SH-SY5Y (cell line): ENCODE data around the gene TSPAN5.

Experiments used
- GATA2 ChIP-seq: IDR thresholded peaks from 2 replicates; pipeline ENCODE4 v1.6.1; 2011; ENCODE audit warnings: mild to moderate bottlenecking, low read depth, low read length
- GATA3 ChIP-seq: IDR thresholded peaks from 2 replicates; pipeline ENCODE4 v1.6.1; 2011; ENCODE audit warnings: low read depth, mild to moderate bottlenecking, low read length, moderate library complexity

Gene TSPAN5

DNA sequence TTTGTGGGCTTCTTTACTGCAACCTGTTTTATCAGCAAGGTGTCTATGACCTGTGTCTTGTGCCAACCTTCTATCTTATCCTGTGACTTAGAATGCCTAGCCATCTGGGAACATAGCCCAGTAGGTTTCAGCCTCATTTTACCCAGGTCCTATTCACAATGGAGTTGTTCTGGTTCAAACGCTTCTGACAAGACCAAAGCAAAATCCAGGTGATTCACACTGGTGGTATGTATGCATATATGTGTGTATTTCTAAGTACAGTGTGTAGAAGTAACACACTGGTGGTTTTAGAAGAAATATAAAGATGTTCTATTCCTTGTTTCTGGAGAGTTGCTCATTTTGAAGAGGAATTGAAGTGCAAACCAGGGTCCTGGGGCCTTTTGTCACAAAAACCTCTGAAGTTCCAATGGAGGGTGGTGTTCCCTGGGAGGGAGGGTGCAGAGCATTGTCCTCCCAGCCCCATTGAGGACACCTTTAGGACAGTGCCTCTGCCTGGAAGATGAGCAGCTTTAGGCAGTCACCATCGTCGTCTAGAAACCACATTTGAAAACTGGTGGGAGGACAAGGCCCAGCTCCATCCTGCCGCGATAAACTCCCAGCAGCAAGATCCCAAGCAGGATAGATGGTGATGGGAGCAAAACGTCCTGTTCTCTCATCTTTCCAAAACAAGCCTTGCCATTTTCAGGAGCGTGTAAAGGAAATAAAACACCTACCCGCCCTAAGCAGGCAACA is 191.4 kb downstream of the TSPAN5 start:
- TF ChIP-seq GATA2 (no peak), GATA3 (no peak)

DNA sequence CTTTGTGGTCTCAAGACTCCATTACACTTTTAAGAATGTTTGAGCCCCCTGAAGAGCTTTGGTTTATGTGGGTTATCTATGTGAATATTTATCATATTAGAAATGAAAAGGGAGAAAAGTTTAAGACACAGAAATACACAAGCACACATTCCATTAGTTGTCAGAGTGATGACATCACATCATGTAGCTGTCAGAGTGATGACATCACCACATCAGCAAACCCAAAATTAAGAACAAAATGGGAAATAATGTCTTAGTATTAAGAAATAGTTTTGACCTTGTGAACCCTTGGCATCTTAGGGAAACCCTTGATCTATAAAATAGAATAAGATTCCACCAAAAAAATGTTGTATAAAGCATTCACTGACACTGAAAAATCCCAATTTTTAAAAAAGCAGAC is 195.9 kb downstream of the TSPAN5 start:
- no peak for TF ChIP-seq GATA3
- no peak for TF ChIP-seq GATA2

DNA sequence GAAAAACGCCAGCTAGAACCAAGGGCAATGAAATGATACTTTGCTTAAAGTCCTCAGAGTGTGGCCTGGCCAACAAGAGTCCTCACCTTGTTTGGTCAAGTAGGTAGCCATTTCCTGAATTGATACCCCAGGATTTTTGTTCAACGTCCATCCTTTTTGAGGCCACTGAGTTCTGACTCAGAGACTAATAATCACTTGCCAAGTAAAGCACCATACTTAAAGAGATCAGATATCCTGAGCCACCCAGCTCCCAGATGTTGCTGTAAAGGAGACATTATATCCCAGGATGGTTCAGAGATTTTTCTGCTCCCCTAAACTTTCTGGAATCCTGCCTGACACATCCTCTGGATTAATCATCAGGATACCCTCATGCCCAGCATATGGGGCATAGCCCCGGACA is 206.3 kb downstream of the TSPAN5 start:
- TF ChIP-seq GATA3 (no peak), GATA2 (no peak)

DNA sequence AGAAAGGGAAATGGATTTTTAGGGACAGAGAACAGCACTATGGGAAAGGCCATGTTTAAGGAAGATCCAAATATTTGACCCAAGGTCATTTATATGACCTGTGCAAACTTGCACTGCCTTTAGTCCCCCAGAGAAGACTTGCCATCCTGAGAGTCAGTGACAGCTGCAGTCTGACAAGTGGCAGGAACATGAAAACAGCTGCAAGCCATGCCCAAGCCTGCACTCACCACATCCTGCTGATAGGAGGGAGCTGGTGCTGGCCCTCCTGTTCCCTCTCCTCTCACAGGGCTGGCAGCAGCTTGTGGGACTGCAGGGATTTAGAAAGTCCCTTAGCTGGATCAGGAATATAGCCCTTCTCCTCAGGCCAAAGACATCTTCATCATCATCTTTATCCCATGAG is 209.5 kb downstream of the TSPAN5 start:
- TF ChIP-seq GATA3 (no peak), GATA2 (no peak)

DNA sequence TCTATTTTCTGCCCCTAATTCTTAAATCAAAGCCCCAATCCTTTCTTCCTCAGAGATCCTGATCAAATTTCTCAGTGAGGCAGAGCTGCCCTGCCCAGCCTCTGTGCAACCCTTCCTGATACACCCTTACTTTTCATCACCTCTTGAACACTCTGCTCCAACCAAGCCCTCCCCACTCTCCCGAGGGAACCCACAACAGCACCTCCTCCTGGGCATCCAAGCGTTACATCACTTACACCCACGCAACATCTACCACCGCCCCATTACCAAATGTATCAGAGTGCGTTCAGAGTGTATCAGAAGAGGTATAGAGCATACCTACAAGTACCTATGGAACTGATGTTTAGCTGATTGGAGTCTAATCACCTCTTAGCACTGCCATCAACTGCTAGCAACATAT is 210.8 kb downstream of the TSPAN5 start:
- TF ChIP-seq GATA2 (no peak), GATA3 (no peak)

DNA sequence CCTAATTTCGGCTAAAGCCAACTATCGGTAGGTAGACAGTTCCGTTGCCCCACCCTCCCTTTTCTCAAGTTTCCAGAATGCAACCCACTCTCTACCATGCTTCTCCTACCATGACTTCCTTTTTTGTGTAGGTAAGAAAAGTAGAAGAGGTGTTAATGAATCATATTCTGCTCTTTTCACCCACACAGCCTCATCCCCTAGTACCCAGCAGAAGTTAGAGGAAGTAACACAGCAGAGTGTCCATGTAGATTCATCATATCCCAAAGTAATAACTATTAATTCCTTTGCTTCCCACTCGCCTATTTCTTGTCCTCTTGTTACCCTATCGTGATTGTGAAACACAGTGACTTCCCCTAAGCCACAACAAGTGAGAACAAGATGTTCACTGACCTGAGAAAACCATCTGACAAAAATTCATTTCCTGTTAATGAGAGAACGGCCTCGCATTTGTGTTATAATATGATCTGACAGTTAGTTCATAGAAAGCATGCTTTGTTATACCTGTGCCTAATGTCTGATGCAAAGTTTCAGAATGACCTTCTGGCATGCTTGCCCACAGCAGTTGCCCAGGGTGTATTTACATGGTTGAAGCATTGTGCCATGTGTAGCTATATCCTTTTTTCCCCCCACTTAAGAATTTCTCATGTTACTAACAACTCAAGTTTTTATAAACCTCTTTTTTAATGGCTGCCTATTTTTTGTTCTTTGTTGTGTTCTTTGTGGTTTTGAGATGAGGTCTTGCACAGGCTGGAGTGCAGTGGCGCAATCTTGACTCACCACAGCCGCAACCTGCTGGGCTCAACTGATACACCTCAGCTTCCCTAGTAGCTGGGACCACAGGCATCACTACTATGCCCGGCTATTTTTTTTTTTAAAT is 211.7 kb downstream of the TSPAN5 start:
- TF ChIP-seq GATA3 (no peak), GATA2 (no peak)

DNA sequence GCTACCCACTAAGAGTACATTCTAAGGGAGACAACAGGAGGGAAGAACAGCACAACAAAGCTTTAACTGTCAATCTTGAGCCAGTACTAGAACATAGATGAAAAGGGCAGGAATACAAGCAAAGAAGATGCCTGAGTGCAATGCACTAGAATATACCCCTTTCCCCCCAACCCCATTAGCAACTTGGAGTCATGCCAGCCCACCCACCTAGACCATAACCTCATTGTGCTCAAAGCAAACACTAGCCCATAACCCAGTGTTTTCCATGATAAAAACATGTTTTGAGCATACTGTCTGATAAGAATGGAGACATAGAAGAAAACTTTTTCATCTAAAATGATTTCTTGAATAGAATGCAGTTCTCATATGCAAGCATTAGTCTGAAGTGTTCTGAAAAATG is 214.0 kb downstream of the TSPAN5 start:
- TF ChIP-seq GATA2, result no peak
- no peak for TF ChIP-seq GATA3

DNA sequence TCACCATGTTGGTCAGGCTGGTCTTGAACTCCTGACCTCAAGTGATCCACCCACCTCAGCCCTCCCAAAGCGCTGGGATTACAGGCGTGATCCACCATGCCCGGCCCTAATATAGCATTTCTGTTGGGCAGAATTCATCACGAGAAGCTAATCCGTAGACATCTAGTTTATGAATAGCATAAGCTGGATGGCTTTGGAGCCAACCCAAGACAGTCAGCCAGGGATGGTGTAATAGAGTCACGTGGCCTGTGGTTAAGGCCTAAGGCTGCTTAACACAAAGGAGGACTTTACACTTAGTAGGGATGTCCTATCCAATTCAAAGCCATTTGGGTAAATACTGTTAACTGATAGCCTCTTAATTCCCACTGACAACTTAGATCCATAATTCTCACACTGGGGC is 223.6 kb downstream of the TSPAN5 start:
- no peak for TF ChIP-seq GATA3
- no peak for TF ChIP-seq GATA2

DNA sequence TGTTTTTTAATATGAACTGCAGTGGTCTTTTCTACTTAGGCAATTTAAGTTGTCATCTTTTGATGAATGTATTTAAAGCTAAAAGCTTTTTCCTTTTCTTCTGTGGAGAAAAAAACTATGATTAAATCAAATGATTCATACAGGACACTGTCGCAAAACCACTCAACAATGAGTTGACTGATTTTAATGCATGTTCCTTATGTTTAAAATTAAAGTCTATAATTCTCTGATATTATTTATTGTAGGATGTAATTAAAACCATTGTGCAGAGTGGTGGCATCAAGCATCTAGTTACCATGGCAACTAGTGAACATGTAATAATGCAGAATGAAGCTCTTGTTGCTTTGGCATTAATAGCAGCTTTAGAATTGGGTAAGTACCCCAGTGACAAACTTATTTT is 224.7 kb downstream of the TSPAN5 start:
- TF ChIP-seq GATA2 (no peak), GATA3 (no peak)

DNA sequence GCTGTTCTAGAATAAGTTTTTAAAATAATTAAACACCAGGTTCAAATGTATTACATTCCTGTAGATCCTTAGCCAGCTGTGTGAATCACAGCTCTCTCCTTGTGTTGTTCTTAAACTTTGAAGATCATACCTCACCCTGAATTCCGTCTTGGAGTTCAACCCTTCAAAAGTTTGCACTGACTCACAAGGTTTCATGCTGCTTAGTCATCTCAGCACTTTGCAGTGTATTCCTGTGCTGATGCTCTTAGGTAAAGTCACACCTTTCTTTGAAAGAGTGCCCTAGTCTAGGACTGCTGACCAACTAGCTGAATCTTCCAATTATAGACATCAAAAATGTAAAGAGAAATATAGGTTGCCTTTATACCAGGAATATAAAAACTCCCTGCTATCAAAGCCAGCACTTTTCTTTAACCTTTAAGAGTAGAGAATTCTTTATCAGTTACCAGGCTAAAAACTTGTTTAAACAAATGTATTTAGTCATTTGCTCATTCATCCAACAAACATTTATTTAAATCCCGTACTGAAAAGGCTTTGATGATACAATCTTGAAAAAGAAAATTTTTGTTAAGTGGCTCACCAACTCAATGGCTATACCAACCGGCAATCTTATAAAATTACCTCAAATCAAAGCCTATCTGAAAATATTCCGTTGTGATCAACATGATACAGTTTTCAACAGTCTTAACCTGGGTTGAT is 227.6 kb downstream of the TSPAN5 start:
- TF ChIP-seq GATA3, result no peak
- no peak for TF ChIP-seq GATA2

DNA sequence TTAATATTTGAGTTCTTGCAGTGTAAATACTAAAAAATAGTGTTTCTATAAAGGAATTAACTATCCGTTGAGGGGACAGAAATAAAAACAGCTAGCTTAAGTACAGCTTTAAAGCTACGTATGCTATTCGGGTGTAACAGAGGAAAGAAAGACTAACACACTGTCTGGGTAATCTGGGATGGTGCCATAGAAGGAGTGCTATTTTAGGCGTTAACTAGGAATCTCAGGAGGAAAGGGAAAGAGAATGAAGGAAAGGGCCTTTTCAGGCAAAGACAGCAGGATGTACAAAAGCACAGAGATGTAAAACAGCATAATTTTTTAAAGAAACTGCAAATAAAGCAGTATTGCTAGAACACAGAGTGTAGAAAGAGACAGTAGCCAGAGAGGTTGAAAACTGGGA is 235.4 kb downstream of the TSPAN5 start:
- TF ChIP-seq GATA3, result no peak
- no peak for TF ChIP-seq GATA2

DNA sequence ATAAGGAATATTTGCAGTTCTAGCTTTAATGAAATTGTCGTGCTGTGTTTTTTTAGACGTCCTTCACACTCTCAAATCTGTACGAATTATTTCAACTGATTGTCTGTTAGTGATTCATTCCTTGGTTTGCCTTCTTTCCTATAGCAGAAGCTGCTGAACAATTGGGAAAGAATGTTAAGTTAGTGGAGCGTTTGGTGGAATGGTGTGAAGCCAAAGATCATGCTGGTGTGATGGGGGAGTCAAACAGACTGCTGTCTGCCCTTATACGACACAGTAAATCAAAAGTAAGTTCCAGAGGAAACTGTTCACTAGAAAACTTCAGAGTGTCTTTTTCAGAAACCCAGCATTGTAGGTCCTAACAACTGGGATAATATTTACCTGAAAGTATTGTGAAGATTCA is 237.3 kb downstream of the TSPAN5 start:
- no peak for TF ChIP-seq GATA3
- TF ChIP-seq GATA2, result no peak
